NCI-H1105 (cell line): ENCODE data around the gene KATNB1.
A peak's percentile ranks its signal among the peaks of the same experiment; 100 is the strongest.
"Not testable (repeated sequence)": the region's sequence is repeated elsewhere in the genome, so short reads cannot be mapped to it uniquely, and the experiment has no call there.

Experiments used
- DNase-seq: peaks from one replicate; lab custom pipeline; 2025; lab: John Stamatoyannopoulos, UW

KATNB1 gene

DNA sequence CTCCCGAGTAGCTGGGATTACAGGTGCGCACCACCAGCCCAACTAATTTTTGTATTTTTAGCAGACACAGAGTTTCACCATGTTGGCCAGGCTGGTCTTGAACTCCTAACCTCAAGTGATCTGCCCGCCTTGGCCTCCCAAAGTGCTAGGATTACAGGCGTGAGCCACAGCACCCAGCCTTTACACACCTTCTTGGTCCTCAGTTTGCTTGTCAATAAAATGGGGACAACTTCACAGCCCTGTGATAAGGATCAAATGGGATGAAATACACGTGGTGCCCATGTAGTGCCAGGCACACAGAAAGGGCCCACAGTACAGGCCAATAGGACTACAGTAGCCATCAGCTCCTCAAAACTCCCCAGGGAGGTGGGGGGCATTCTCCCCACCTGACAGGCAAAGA lies 60.4 kb downstream of the KATNB1 start:
- not testable (repeated sequence) for DNase-seq

DNA sequence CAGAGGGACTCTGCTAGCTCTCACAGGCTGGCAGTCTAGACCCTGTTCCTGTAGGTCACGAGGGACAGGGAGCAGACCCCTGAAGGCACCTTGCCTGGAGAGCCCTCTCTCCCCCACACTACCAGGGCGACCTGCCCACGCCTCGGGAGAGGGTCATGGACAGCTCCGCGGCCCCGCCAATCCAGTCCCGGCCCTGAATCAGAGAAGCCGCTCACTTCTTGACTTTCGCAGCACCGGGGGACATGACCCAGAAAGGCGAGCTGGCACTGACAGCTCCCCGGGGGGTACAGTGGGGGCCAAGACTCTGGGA lies 61.6 kb downstream of the KATNB1 start:
- DNase-seq, result no peak

DNA sequence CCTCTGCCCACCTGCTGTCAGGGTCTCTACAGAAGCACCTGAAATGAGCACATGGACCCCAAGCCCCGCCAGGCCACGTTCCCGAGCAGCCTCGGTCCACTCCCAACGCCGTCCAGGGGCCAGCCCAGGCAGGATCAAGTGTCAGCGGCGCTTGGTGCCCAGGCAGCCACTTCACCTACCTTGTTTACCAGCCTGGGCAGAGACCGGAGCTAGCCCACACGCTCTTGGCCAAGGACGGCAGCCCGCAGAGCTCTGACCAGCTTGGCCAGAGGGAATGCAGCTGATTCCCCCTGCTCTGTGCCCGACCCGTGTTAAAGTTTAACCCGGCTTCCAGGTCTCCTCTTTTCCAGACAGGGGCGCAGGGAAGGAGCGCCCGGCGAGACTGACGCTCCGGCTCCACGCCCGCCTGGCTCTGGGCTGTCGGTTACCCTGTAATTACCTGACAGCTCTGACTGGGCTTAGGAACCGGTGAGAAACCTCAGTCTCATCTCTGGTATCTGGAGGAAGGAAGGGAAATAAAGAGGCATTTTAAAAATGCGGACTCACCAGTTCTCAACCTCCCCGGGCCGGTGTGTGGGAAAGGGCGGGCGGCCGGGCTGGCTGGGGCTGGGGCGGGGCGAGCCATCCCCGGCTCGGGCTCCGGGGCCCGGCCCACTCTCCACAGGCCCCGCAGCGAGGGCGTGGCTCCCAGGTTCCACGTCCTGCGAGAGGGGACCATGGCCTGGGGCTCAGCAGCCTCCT lies 62.1 kb downstream of the KATNB1 start:
- DNase-seq, result no peak

GRCh38 chr16:57798267-57798810 lies 62.8 kb downstream of the KATNB1 start:
- no peak for DNase-seq

GRCh38 chr16:57798953-57799599 lies 63.5 kb downstream of the KATNB1 start:
- DNase-seq, result peak; percentile 51

DNA sequence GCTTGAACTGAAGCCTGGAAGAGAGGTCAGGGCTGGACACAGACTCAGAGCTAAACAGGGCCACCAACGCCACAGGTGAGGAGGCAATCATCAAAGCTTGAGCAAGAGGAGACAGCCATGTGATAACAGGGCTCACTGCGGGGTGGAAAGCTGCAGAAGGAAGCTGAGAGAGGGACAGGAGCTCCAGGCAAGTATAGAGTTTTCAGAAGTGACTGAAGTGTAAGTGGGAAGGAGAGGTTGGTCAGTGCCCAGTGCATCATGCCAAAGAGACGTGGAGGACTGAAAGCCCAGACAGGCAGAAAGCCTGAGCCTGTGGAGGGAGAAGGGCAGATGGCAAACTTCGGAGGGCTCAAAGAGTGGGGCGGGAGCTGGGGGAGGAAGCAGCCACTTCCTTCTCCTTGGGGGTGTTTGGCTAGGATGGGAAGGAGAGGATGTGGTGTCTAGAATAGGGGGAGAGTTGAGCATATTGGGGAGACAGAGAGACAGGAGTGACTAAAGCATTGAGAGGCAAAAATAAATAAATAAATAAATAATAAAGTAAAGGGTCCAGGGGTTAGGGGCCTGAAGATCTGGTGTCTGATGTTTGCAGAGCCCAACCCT lies 64.1 kb downstream of the KATNB1 start:
- no peak for DNase-seq

DNA sequence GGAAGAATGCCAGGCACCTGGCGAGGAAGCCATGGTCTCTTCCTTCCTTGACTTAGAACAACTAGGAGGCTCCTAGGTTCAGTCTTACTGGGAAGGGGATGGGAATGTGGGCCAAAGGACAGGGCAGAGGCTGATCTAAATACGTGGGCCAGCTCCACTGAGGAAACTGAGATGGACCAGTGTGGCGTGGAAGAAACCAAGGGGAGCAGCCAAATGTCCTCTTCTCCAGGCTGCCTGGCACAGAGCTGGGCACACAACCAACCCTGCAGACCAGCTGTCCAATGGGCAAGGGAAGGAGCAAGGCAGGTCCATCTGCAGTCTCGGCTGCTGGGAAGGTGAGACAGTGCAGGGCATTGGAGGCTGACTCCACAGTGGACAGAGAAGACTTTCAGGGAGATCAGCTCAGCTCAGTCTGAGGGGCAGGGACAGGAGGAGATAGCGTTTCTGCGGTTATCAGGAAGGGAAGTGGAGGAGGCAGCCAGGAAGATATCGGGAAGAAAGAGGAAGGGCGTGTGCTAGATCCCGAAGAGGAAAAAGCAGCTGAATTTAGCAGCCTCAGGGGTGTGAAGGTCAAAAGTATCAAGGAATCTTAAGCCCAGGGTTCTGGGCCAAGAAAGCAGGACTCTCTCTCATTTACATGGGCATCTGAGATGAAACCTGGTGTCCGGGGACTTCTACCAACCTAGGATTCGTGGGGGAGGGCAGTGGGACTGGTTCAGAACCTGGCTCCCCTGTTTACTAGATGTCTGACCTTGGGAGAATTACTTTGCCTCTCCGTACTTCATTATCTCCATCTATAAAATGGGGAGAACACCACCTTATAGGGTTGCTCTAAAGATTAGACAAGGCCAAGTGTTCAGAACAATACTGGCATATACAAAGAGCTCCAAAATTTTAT lies 64.9 kb downstream of the KATNB1 start:
- DNase-seq, result no peak

GRCh38 chr16:57801098-57801808 lies 65.7 kb downstream of the KATNB1 start:
- no peak for DNase-seq

GRCh38 chr16:57801809-57802340 lies 66.3 kb downstream of the KATNB1 start:
- DNase-seq, result no peak

- peak; percentile 45 for DNase-seq
Measured at GRCh38 chr16:57802341-57803133, 67.0 kb downstream of the KATNB1 start, which contains the start of gene KIFC3. TSS of gene KIFC3 (minus strand) at chr16:57802491. CDS start at chr16:57798243, 4,248 bp downstream.

- no peak for DNase-seq
Measured at GRCh38 chr16:57803134-57803990, 67.8 kb downstream of the KATNB1 start.

DNA sequence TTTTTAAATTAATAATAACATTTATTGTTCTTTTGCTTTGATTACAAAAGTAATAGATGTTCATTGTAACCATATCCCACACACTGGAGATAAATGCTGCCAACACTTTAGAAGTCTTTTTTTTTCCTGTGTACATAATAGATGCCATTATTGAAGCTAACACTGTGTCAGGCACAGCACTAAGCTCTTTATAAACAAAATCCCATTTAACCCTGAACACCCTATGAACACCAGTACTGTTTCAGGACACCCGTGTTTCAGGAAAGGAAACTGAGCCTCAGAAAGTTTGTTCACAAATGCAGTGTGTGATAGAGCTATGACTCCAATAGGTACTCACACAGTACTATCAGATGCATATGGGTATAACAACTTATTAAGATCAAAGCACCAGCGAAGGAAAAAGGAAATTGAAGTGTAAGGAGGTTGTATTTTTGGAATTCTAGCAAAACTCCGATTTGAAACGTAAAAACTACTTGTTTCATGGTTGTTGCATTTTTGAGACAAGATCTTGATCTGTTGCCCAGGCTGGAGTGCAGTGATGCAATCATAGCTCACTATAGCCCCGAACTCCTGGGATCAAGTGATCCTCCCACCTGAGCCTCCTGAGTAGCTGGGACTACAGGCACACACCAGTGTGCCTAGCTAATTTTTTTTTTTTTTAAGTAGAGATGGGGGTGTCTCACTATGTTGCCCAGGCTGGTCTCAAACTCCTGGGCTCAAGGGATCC lies 68.7 kb downstream of the KATNB1 start:
- DNase-seq, result no peak

GRCh38 chr16:57805176-57805575 lies 69.6 kb downstream of the KATNB1 start:
- no peak for DNase-seq
